Natural killer cell (primary cell): ENCODE data around the gene ANK3. TPM values are rescaled to one million over a fixed set of nuclear protein-coding genes. Genes with fewer than 3 reads are reported as not detected.

Experiments used
- ATAC-seq, 3 donors: fragments of 150-1000 bp in 2 of 3; fragments of 200-7000 bp in 1 of 3; cut with Tn5 transposase; 1 replicate in 1 of 3; 2 replicates in 2 of 3; pipeline ENCODE4 v1.10.0; 2021; ENCODE audit warnings: mild to moderate bottlenecking in 2 of 3, moderate library complexity in 2 of 3
- DNase-seq, 2 donors: peaks; one replicate each; pipeline versions ENCODE4 v3.0.0 to v3.0.0-alpha.2; 2013 to 2021; ENCODE audit warnings: mixed read lengths in 1 of 2
- H3K27ac ChIP-seq: one replicate; pipeline ENCODE4 v1.5.1; 2013; ENCODE audit warnings: mild to moderate bottlenecking, low read length
- H3K27me3 ChIP-seq: one replicate; pipeline ENCODE4 v1.6.1; 2013; ENCODE audit warnings: low read length; ENCODE audit not compliant: control insufficient read depth, insufficient read depth
- H3K36me3 ChIP-seq: one replicate; pipeline ENCODE4 v1.6.1; 2013; ENCODE audit warnings: low read length; ENCODE audit not compliant: control insufficient read depth, insufficient read depth
- H3K4me1 ChIP-seq: one replicate; pipeline ENCODE4 v1.6.1; 2013; ENCODE audit warnings: low read length; ENCODE audit not compliant: control insufficient read depth, insufficient read depth
- H3K4me3 ChIP-seq: one replicate; pipeline ENCODE4 v1.5.1; 2013; ENCODE audit warnings: low read length
- H3K9me3 ChIP-seq: one replicate; pipeline ENCODE4 v1.6.1; 2013; ENCODE audit warnings: low read length; ENCODE audit not compliant: control insufficient read depth, insufficient read depth
- H3K27ac Mint-ChIP-seq, 2 donors: one replicate each; pipeline ENCODE4 v1.8.0; 2022; ENCODE audit warnings: mild to moderate bottlenecking in 2 of 2, mixed read lengths in 2 of 2, moderate library complexity in 1 of 2
- H3K27me3 Mint-ChIP-seq, 2 donors: one replicate each; pipeline ENCODE4 v1.8.0; 2022; ENCODE audit warnings: low read depth in 2 of 2, mixed read lengths in 2 of 2
- H3K36me3 Mint-ChIP-seq: one replicate; pipeline ENCODE4 v1.8.0; 2022; ENCODE audit warnings: mixed read lengths
- H3K4me1 Mint-ChIP-seq, 2 donors: one replicate each; pipeline ENCODE4 v1.8.0; 2022; ENCODE audit warnings: mixed read lengths in 2 of 2
- H3K4me3 Mint-ChIP-seq: one replicate; pipeline ENCODE4 v1.8.0; 2022; ENCODE audit warnings: mild to moderate bottlenecking, moderate library complexity, mixed read lengths
- H3K9me3 Mint-ChIP-seq, 2 donors: one replicate each; pipeline ENCODE4 v1.8.0; 2022; ENCODE audit warnings: mixed read lengths in 2 of 2
- WGBS: methylation state at CpG from one replicate; pipeline ENCODE4 v1.1.7; 2013; ENCODE audit warnings: missing lambda C conversion rate; ENCODE audit not compliant: insufficient coverage; 5-methylcytosine and 5-hydroxymethylcytosine counted together
- intact Hi-C: fragments of 100-400 bp; cut with micrococcal nuclease; formaldehyde crosslinking; loops from one replicate; pipeline ENCODE4 v1.14.2; 2022
- total RNA-seq, 4 donors: library from RNA; stranded (reverse); fragments of 120-200 nt in 1 of 4; gene quantifications; one replicate each; pipeline versions ENCODE4 v1.2.3 to v1.2.4, GENCODE V29; 2013 to 2022
- TF ChIP-seq, protein P1 (sequence below): fragments of 200-600 bp; IDR thresholded peaks from one replicate; pipeline ENCODE4 v1.8.0; 2022; ENCODE audit warnings: antibody characterized with exemption

Gene ANK3
- total RNA-seq, 3 donors from 2014 or later (not counting 1 experiment from before 2014, with no cell fraction given): 4.4 to 12.9 (median 11.4) TPM

- no peaks in the 10 kb centered on the region for H3K4me1 Mint-ChIP-seq
- Histone ChIP-seq H3K9me3 (no peaks in the 10 kb centered on the region), H3K36me3 (no peaks in the 10 kb centered on the region), H3K27ac (no peak overlapping the region), H3K27me3 (no peaks in the 10 kb centered on the region), H3K4me1 (no peaks in the 10 kb centered on the region), H3K4me3 (no peak overlapping the region)
- peaks cover 0 to 2% of the 10 kb centered on the region in 2 donors for H3K9me3 Mint-ChIP-seq
- ATAC-seq: no peak
- no peak for DNase-seq
- intact Hi-C loops: no loop called here
- H3K36me3 Mint-ChIP-seq: no peaks in the 10 kb centered on the region
- TF ChIP-seq, protein P1, sequence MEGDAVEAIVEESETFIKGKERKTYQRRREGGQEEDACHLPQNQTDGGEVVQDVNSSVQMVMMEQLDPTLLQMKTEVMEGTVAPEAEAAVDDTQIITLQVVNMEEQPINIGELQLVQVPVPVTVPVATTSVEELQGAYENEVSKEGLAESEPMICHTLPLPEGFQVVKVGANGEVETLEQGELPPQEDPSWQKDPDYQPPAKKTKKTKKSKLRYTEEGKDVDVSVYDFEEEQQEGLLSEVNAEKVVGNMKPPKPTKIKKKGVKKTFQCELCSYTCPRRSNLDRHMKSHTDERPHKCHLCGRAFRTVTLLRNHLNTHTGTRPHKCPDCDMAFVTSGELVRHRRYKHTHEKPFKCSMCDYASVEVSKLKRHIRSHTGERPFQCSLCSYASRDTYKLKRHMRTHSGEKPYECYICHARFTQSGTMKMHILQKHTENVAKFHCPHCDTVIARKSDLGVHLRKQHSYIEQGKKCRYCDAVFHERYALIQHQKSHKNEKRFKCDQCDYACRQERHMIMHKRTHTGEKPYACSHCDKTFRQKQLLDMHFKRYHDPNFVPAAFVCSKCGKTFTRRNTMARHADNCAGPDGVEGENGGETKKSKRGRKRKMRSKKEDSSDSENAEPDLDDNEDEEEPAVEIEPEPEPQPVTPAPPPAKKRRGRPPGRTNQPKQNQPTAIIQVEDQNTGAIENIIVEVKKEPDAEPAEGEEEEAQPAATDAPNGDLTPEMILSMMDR: no peak
- peaks cover 0 to 3% of the 10 kb centered on the region in 2 donors for H3K27me3 Mint-ChIP-seq
- WGBS: 98% methylated on average over 3 of the region's 3 CpGs
- no peak overlapping the region for H3K4me3 Mint-ChIP-seq
- H3K27ac Mint-ChIP-seq: no peak overlapping the region
Measured at GRCh38 chr10:60428387-60428737, 38.7 kb upstream of the ANK3 start.

DNA sequence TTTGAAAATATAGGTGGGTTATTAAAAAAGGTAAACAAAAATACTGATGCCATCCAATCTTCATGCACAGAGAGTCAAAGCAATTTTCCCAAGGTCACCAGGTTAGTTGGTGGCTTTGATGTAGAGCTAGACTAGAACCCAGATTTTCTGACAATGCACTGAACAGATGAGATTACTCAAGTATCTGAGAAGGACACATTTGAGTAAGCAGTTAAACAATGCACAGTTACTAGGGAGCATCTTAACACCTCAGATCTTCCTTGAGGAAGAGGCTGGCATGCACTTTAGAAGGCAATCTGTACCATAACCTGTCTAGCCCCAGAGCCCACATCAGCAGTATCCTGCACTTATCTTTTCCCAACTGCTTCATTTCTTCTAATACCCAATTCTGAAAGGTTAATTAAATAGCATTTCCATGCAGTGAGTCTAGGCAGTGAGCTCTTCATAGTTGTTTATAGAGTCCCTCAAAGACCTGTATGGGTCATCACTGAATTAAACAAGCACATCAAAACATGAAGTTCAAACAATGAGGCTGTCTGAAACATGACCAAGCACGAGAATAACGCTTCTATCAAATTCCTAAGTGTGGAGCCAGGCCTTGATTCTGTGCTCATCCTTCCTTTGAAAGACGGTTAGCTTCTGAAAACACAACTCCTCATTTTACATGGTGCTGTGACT is 38.2 kb upstream of the ANK3 start:
- TF ChIP-seq, protein P1: no peak
- H3K4me3 Mint-ChIP-seq: no peak overlapping the region
- no peak for ATAC-seq
- no peaks in the 10 kb centered on the region for H3K27me3 ChIP-seq
- no peak overlapping the region for H3K4me3 ChIP-seq
- H3K36me3 ChIP-seq: no peaks in the 10 kb centered on the region
- no peaks in the 10 kb centered on the region for H3K4me1 Mint-ChIP-seq
- no peaks in the 10 kb centered on the region for H3K36me3 Mint-ChIP-seq
- 86% methylated on average over 3 of the region's 3 CpGs for WGBS
- H3K27ac Mint-ChIP-seq: no peak overlapping the region
- no peak for DNase-seq
- intact Hi-C loops: no loop called here
- no peaks in the 10 kb centered on the region for H3K9me3 ChIP-seq
- H3K4me1 ChIP-seq: no peaks in the 10 kb centered on the region
- peaks cover 0 to 2% of the 10 kb centered on the region in 2 donors for H3K9me3 Mint-ChIP-seq
- H3K27ac ChIP-seq: no peak overlapping the region
- peaks cover 0 to 3% of the 10 kb centered on the region in 2 donors for H3K27me3 Mint-ChIP-seq

DNA sequence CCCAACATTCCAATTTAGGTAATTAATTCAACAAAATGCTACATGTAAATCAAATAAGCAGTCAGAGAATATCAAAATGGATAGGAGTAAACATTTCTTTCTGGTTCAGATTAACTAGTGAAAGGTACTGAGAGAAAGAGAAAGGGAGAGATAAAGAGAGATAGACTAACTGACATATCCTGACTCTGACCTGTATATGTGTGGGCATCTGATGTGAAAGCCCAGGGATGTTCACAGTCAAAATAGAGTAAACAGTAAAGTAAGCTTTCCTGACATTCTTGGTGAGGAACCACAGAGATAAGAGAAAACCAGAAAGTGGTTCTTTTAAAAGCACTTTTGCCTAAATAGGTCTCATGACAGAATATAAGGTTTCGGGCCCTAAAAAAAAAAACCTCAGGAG is 37.5 kb upstream of the ANK3 start:
- Mint-ChIP-seq H3K27ac (no peak overlapping the region), H3K9me3 (peaks cover 0 to 2% of the 10 kb centered on the region in 2 donors), H3K4me1 (no peaks in the 10 kb centered on the region), H3K36me3 (no peaks in the 10 kb centered on the region), H3K4me3 (no peak overlapping the region), H3K27me3 (peaks cover 0 to 3% of the 10 kb centered on the region in 2 donors)
- Histone ChIP-seq H3K27me3 (no peaks in the 10 kb centered on the region), H3K9me3 (no peaks in the 10 kb centered on the region), H3K27ac (no peak overlapping the region), H3K36me3 (no peaks in the 10 kb centered on the region), H3K4me1 (no peaks in the 10 kb centered on the region), H3K4me3 (no peak overlapping the region)
- no peak for ATAC-seq
- no peak for DNase-seq
- 67% methylated on average over 1 of the region's 1 CpG for WGBS
- intact Hi-C loops: no loop called here
- TF ChIP-seq, protein P1: no peak

- Histone ChIP-seq H3K9me3 (no peaks in the 10 kb centered on the region), H3K27me3 (no peaks in the 10 kb centered on the region), H3K27ac (no peak overlapping the region), H3K4me1 (no peaks in the 10 kb centered on the region), H3K4me3 (no peak overlapping the region), H3K36me3 (no peaks in the 10 kb centered on the region)
- H3K9me3 Mint-ChIP-seq: peaks cover 0 to 2% of the 10 kb centered on the region in 2 donors
- no peak for DNase-seq
- intact Hi-C loops: no loop called here
- WGBS: 88% methylated on average over 1 of the region's 2 CpGs
- no peak overlapping the region for H3K4me3 Mint-ChIP-seq
- TF ChIP-seq, protein P1: no peak
- H3K36me3 Mint-ChIP-seq: no peaks in the 10 kb centered on the region
- no peaks in the 10 kb centered on the region for H3K4me1 Mint-ChIP-seq
- no peak overlapping the region for H3K27ac Mint-ChIP-seq
- no peak for ATAC-seq
- peaks cover 0 to 3% of the 10 kb centered on the region in 2 donors for H3K27me3 Mint-ChIP-seq
Measured at GRCh38 chr10:60426425-60426824, 36.8 kb upstream of the ANK3 start.
